NOMO-1 (cell line): ENCODE data around the gene PNKD.
"Not testable (repeated sequence)": the region's sequence is repeated elsewhere in the genome, so short reads cannot be mapped to it uniquely, and the experiment has no call there.

Experiments used
- DNase-seq, 2 experiments: peaks; one replicate each; lab custom pipeline; 2025; ENCODE audit not compliant: unreplicated experiment in 2 of 2; lab: John Stamatoyannopoulos, UW

The PNKD gene

DNA sequence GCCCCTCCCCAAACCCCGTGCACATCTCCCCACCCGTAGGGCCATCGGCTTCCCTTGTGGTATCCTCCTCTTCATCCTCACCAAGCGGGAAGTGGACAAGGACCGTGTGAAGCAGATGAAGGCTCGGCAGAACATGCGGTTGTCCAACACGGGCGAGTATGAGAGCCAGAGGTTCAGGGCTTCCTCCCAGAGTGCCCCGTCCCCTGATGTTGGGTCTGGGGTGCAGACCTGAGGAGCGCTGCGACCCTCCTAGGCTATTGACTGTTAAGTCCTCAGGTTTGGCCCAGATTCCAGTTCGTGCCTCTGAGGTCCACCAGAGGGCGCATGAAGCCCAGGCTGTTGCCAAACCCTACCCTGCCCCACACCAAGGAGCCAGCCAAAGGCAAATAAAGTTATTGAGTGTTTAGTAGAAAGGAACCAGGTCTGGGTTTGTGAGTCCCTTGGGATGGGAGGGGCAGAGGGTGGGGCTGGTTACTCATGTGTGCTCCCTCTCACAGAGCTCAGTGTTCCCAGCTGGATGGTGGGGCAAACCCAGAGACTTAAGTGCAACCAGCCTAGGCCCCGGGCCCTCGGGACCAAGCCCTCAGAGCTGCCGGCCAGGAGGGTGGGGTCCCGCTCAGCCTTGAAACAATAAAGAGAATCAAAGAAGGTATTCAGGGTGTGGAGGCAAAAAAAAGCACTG, 2.4 kb downstream of the PNKD start:
- DNase-seq, result peak; percentile 76 to 92

DNA sequence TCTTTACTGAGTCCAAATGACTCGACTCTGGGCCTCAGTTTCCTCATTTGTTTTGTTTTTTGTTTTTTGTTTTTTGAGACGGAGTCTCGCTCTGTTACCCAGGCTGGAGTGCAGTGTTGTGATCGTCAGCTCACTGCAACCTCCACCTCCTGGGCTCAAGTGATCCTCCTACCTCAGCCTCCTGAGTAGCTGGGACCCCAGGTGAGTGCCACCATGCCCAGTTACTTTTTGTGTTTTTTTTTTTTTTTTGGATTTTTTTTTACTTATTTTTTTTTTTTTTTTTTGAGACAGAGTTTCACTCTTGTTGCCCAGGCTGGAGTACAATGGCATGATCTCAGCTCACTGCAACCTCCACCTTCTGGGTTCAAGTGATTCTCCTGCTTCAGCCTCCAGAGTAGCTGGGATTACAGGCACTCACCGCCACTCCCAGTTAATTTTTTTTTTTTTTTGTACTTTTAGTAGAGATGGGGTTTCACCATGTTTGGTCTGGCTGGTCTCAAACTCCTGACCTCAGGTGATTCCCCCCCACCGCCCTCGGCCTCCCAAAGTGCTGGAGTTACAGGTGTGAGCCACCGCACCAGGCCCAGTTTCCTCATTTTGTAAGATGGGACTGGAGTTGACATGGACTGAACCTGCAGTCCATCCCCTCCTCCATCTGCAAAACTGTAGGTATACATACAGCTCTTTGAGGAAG, 3.0 kb downstream of the PNKD start:
- not testable (repeated sequence) for DNase-seq

DNA sequence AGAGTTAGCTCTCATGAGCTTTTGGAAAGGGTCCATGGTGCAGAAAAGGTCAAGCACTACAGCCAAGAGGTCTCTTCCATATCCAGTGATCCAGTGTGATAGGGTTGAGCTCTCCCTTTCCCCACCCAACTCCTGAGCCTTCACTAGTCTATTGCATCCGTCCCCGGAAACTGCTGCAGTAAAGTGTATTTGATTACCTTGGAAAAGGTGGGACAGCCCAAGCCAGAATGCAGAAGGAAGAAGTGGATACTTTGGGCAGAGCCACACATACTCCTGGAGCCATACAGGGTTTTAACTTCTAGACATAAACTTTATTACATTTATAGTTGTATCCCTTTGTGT, 3.6 kb downstream of the PNKD start:
- no peak for DNase-seq

DNA sequence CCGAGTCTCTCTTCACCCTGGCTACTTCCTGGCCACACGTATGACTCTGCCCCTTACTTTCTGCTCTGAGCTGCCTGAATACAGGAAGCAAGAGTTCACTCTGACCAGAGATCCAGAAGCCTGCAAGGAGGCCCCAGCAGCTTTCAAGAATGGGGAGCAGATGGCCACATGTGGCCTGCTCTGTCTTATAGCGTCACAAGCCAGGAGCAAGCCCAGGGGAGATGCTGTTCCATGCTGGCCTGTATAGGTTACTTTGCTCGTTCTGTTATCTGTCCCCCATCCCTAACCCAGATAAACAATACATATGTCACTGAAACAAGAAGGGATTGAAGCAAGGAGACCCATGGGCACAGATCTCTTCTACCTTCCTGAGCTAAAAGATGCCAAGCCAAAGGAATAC, 4.3 kb downstream of the PNKD start:
- DNase-seq, result no peak

DNA sequence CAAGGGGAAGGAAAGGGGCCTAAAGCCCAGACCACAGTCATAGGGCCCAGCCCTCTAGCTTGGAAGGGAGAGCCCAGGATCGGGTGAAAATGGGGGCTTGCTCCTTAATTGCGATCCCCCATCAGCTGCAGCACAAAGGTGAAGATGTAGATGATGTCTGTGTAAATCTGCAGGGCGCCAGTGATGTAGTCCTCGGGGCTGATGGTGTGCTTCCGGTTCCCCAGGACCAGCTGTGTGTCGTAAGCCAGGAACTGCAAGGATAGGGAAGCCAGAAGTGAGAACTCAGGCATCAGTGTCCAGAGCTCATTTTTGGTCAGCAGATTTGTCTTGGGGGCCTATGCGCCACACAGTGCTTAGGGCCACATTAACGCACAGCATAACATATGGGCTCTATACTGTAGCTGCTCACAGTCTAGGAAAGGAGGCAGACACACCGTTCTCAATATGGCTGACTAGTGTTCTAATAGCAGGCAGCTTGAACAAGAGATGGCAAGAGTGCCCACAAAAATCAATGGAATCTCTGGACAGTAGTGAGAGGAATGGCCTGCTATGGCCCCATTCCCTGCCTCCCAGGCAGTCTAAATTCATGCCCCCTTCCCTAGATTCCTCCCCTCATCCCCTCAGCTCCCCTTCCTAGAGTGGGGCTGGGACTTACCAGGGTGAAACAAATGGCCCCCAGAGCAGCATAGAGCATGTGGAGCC, 5.2 kb downstream of the PNKD start:
- DNase-seq, result no peak

DNA sequence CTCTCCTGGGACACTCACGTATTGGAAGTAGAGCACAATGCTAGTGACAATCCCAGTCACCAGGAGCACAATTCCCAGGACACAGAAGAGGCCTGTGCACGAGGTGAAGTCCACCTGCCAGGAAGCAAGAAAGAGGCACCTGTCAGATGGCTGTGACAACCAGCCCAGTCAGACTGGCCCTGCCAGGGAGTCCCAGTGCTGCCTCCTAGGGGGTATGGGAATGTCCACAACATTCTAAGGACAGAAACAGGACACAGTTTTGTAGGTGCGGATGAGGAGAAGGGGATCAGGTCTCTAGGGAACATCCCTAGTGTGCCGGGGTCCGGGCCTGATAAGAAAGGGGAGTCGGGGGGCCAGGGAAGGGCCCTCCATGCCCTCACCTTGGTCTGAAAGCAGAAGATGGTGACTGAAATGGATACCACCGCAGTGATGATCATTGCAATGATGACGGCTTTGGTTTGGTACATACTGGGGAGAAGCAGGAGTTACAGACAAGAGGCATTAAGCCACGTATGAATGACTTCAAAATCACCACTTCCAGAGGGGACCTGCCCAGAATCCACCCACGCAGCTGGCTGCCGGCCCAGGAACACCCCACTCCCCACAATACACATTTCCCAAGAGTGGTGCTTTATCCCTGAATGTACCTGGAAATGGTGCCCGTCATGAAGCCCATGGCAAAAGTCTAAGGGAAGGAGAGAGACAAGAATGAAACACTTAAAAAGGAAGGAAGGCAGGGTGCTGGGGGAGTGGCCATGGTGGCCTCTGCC, 6.9 kb downstream of the PNKD start:
- no peak for DNase-seq

DNA sequence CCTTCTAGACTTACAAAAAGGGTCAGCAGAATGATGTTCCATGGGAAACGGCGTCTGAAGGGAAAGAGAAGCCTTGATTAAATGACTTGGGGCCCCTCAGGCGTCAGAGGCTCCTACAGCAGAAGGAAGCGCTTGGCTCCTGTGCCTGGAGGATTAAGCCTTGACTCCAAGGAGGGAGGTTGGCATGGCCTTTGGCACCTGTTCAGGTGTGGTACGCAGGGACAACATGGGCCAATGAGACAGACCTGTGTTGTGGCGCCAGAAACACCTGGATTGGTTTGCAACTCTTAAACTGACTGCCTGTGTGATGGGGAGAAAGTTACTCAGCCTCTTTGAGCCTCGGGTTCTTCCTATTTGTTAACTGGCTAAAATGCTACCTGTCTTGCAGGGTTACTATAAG, 7.6 kb downstream of the PNKD start:
- no peak for DNase-seq

DNA sequence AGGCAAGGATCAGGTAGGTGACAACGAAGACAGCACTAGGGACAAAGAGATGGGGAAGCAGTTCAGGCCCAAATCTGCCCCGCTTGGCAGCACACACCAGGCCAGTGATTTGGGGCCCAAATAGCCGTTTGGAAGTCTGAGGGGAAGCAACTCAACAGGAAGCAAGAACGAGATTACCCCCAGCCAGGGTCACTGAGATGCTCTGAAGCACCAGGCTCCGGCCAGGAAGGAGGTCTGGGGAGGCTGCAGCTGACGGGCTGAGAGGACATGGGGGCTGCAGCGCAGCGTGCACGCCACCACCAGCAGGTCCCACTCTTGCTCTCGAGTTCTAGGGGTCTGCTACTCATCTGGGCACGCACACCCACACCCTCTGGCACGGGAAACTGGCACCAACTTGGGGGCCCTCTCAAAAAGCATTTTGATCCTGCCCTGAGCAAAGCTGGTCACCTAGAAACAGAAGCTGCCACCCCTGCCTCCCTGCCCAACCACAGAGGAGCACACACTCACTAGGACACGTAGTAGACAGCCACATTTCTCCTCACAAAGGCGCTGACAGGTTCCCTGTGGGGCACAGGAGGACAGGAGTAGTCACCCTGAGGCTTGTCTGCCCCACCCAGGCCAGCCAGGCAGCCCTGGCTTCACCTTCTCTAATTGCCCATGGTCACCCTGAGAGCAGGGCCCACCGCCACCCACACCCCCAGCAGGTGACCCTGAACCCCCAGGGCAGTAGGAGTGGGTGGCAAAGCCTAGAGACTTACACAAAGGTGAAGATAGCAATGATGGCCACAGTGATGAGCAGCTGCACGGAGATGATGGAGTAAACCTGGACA, 8.4 kb downstream of the PNKD start:
- DNase-seq, result no peak

DNA sequence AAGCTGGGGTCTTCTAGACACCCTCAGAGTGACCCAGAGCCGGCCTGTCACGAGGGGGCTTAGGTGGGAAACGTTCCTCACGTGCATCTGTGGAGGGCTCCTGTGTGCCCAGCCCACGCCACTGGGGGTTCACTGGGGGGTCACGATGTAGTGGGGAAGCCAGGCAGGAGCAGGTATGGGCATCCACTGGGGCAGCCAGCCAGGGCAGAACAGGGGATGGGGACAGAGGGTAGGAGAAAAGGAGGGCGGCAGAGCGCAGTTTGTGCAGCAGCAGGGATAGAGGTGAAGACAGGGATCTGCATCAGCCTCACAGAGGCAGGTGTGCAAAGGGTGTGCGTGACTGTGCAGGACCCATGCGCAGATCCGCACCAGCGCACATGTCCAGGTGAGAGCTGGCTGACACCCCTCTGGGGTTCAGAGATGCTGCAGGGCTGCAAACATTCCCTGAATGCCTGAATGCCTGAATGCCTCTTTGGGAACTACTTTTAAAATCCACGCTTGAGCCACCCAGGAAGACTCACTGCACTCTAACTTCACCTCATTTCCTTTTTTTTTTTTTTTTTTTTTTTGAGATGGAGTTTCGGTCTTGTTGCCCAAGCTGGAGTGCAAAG, 10.0 kb downstream of the PNKD start:
- DNase-seq, result no peak

DNA sequence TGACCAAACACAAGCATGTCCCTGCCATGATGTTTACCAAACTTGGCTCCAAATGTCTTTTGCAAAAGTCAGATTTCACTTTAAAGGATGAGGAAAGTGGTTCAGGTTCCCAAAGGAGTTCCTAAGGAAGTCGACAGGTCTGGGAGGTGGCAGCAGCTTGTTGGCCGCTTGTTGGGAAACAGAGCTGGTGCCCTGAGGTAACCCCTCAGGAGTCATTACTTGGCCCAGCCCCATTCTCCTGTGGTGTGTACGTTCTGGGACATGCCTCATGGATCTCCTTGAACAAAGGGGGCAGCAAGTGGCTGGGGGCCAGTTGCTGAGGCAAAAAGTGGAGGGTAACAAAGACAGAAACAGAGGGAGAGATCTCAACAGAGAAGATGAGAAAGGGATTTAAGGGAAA, 11.1 kb downstream of the PNKD start:
- no peak for DNase-seq

DNA sequence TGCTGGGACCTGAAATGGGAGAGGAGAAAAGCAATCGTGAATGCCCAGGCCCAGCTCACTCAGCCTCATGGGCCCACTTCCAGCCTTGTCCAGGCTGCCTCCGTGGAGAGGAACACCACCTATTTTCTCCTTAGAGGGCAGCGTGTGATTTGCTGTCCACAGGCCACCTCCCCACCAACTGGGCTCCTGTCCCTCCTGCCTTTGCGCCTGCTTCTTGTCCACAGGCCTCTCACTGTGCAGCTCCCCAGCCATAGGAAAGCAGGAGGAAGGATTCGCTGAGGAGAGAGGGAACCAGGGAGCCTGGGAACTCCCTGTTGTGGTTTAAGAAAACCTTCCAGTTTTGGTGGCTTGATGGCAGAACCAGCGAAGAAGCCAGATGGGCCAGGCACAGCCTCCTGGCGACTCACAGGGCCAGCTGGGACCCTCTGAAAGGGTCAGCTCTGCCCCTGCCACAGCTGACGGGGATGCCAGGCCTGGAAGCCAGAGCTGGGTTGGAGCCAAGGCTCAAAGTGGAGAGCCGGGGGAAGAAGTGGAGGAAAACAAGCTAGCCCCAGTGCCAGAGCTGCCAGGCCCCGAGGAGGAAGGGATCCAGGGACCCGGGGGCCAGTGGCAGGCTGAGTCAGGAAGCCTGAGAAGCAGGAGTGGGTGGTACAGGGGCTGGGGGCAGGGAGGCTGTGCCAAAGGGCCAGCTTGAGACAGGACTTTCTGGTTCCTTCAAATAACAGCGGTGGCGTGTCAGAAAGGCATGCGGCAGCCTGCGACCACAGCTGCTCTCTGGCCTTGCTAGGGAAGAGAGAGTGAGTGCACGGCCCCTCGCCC, 12.1 kb downstream of the PNKD start:
- no peak for DNase-seq

DNA sequence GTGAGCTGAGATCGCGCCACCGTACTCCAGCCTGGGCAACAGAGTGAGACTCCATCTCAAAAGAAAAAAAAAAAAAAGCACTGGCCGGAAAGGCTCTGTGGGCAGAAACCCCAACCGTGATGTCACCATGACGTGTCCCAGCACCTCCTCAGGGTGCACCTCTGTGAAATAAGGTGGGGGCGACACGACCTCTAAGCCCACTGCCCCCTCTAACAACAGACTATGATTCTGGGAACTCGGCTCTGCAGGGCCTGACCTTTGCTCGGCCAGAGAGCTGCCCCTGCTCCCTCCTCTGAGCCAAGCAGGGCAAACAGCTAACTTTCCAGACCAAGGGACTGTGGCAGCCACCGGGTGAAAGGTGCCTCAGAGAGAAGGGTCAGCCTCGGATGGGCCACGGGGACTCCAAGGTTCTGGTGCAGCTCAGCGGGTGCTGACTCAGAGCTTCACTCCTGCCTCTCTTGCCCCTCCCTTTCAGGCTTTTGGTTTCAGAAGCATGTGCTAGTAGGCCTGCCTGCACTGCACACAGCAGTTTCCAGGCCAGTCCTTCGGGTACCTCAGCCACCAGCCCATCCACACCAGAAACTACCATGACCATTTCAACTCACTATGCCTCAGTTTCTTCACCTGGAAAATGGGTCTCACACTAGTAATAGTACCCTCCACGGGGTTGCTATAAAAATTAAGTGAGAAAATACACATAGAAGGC, 13.9 kb downstream of the PNKD start:
- DNase-seq, result no peak

DNA sequence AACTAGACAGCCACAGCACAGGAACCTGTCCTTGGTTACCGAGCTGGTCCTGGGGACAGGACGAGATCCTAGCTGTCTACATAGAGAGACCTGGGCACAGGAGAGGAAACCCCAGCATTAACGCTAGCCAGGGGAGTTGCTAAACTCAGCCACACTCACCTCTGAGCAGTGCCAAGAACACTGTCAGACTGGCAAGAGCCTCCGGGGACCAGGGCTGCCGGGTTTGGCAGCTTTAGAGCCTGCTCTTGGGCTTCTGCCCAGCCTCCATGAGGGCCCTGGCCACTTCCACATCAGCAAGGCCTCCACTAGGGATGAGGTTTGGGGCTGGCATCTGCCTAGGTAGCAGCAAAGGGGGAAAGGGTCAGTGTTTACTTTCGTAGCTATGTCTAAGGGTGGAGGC, 15.3 kb downstream of the PNKD start:
- no peak for DNase-seq

DNA sequence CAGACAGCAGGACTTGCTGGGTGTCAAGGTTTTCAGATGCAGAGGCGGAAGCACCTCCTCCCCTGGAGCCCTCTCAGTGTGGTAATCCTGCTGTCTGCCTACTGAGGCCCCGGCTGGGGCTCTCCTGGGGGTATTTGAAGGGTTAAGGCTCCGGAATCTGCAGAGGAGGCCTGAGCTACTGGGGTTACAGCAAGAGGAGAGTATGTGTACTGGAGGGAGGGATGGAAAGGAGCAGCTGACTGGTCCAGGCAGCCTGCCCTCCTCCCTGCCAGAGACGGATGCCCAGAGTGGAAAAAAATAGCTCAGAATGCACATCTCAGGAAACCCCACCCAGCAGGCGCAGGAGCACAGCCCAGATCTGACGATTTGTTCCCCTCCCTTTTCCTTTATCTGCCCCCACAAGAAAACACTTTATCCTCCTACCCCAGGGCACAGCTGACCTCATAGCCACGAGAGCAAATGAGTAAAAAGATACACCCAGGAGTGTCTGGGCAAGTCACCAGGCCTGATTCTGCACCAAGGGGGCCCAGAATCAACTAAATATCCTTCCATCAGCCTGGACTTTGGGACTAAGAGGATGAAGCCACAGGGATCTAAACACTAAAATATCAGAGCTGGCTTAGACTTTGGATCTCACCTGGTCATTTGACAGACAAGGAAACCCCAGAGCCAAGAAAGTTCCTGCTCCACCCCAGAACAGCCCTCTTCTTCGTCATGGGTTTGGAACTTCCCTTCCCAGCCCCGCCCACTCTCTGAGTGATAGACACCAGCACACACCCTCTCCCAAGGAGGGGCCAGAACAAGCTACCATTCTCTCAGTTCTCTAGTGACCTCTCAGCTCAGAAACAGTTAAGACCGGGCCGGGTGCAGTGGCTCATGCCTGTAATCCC, 16.5 kb downstream of the PNKD start:
- DNase-seq, result peak; percentile 88

DNA sequence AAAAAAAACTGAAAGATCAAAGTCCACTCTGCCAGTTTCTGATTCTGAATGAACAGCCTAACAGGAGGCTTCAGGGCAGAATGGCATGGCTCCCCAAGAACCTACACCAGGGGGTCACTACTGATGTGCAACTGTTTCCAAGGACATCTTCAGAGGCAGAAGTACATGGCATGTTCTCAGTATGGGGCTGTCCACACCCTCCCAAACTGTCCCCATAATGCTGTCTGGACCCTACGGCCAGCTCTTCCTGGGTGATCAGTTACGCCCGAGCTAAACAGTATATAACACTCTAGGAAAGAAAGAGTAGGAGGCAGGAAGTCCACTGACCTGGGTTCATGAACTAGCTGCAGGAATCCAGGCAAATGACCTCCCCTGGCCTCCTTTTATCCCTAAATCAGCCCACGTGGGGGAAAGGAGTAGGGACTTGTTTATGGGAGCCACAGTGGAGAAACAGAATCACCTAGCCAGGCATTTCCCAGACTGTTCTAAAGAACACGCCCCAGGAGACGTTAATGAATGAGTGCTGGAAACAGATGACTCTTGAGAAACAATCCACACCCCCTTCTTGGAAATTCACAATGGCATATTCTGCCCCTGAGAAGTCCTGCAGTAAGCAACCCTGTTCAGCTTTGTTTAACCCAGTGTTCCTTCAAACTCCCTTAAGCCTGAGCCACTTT, 19.5 kb downstream of the PNKD start:
- no peak for DNase-seq

DNA sequence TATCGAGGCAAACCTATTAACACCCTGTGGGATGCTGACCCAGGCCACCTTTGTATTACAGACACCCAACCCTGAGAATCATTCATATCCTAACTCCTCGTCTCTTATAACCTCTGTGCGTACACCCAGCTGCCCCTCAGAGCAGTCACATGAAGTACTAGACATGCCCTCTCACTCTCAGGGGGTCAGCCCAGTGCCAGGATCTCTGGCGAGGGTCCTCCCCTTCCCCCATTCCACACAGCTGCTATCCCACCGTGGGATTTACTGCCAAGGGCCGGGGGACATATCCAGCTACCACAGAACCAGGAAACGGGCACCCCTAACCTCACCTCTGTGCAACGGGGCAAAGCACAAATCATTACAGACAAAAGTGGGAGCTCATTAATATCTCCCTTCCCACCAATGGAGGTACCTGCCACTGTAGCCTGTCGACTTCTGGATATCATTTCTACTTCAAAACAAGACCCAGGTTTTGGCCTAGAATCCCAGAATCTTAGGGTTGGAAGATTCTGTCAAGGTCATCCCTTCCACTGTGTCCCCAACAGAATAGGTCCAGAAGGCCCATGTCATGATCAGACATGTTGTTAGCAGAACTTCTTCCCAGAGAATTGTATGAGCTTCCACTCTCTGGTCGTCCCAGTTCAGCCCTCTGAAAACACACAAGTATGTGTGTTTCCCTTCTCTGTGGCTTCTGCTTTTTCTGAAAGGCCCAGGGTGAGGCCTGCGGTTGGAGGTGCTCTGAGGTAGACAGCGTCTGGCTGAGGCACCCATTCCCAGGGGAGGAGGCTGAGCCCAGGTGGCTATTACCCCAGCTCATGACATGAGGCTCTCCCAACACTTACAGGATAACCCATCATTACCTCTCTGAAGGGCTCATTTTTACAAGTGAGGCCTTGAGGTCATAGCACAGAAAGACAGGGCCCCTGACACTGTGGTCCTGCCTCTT, 20.3 kb downstream of the PNKD start:
- DNase-seq, result peak; percentile 44 to 53
